H1 (cell line): ENCODE results near the gene RSKR. TPM values are rescaled to one million over a fixed set of nuclear protein-coding genes. Genes with fewer than 3 reads are reported as not detected.

Source experiments
- CTCF ChIA-PET: fragments of 300-600 bp; sonication (Branson Sonifier 250); formaldehyde crosslinking; loops from one replicate; lab custom pipeline; 2021; ENCODE audit not compliant: partially characterized antibody; lab: Charles Lee
- POLR2A ChIA-PET: fragments of 300-600 bp; sonication (Branson Sonifier 250); formaldehyde crosslinking; loops from one replicate; lab custom pipeline; 2021; ENCODE audit warnings: inconsistent platforms; ENCODE audit not compliant: partially characterized antibody; lab: Charles Lee
- DNase-seq, 2 experiments: peaks; one replicate each; pipeline versions ENCODE4 v3.0.0 to v3.0.0-alpha.2; 2010 to 2022; ENCODE audit warnings: low spot score in 2 of 2, low read depth in 1 of 2, mixed read lengths in 1 of 2
- FAIRE-seq: peaks from 2 replicates; lab custom pipeline; 2011; peaks lifted over from hg19 to GRCh38; lab: Jason Lieb, UNC
- H2AFZ ChIP-seq: 2 replicates; pipeline ENCODE4 v1.8.1; 2012; ENCODE audit warnings: low read length, inconsistent platforms
- H2AK5ac ChIP-seq: 2 replicates; pipeline ENCODE4 v1.6.1; 2013; ENCODE audit warnings: low read depth, low read length
- H2BK120ac ChIP-seq: replicated peaks from 2 replicates; pipeline ENCODE3; 2013; ENCODE audit warnings: low read depth, low read length, inconsistent platforms
- H2BK12ac ChIP-seq: 2 replicates; pipeline ENCODE4 v1.6.1; 2013; ENCODE audit warnings: low read depth, low read length
- H2BK15ac ChIP-seq: 2 replicates; pipeline ENCODE4 v1.6.1; 2013; ENCODE audit warnings: low read length
- H2BK20ac ChIP-seq: 2 replicates; pipeline ENCODE4 v1.6.1; 2013; ENCODE audit warnings: low read length
- H2BK5ac ChIP-seq: 2 replicates; pipeline ENCODE4 v1.6.1; 2013; ENCODE audit warnings: low read depth, low read length
- H3K14ac ChIP-seq: 2 replicates; pipeline ENCODE4 v1.6.1; 2013; ENCODE audit warnings: inconsistent platforms; ENCODE audit not compliant: insufficient read length
- H3K18ac ChIP-seq: 2 replicates; pipeline ENCODE4 v1.6.1; 2013; ENCODE audit warnings: low read length; ENCODE audit errors: extremely low read depth
- H3K23ac ChIP-seq: 2 replicates; pipeline ENCODE4 v1.6.1; 2013; ENCODE audit warnings: inconsistent platforms; ENCODE audit not compliant: insufficient read length
- H3K23me2 ChIP-seq: 2 replicates; pipeline ENCODE4 v1.6.1; 2013; ENCODE audit warnings: low read depth, low read length
- H3K27ac ChIP-seq: 2 replicates; pipeline ENCODE4 v1.6.1; 2011; ENCODE audit warnings: low read depth, low read length, inconsistent platforms
- H3K27me3 ChIP-seq, 4 experiments: replicated peaks in 1 of 4; 1 replicate in 1 of 4; 2 replicates in 3 of 4; pipeline versions ENCODE4 v1.6.1 to v1.8.1; 2011 to 2013; ENCODE audit warnings: low read length in 3 of 4, mild to moderate bottlenecking in 3 of 4, inconsistent platforms in 2 of 4, mixed read lengths in 2 of 4, moderate library complexity in 1 of 4; ENCODE audit not compliant: control insufficient read depth in 3 of 4, insufficient read depth in 3 of 4; ENCODE audit errors: extremely low read depth in 1 of 4
- H3K36me3 ChIP-seq, 4 experiments: 2 replicates each; pipeline versions ENCODE4 v1.6.1 to v1.8.1; 2011 to 2013; ENCODE audit warnings: mild to moderate bottlenecking in 4 of 4, low read length in 3 of 4, moderate library complexity in 2 of 4, control low read depth in 1 of 4, inconsistent platforms in 1 of 4; ENCODE audit not compliant: insufficient read depth in 4 of 4, control insufficient read depth in 2 of 4
- H3K4ac ChIP-seq: replicated peaks from 2 replicates; pipeline ENCODE3; 2013; ENCODE audit warnings: low read length, low read depth, mixed read lengths, inconsistent platforms; ENCODE audit not compliant: insufficient read length
- H3K4me1 ChIP-seq, 4 experiments: replicated peaks in 1 of 4; 1 replicate in 1 of 4; 2 replicates in 3 of 4; pipeline versions ENCODE4 v1.6.1 to v1.8.1; 2011 to 2013; ENCODE audit warnings: low read length in 3 of 4, inconsistent platforms in 2 of 4, mixed read lengths in 1 of 4; ENCODE audit not compliant: insufficient read depth in 4 of 4, control insufficient read depth in 3 of 4
- H3K4me2 ChIP-seq, 2 experiments: 2 replicates each; pipeline versions ENCODE4 v1.6.1 to v1.8.1; 2011 to 2013; ENCODE audit warnings: low read depth in 2 of 2, low read length in 2 of 2, control low read depth in 1 of 2, inconsistent platforms in 1 of 2, mild to moderate bottlenecking in 1 of 2; ENCODE audit not compliant: insufficient read depth in 1 of 2
- H3K4me3 ChIP-seq, 4 experiments: fragments of 200-600, 300-600 bp in 1 of 4; sonication (generic), shearing (Covaris generic), sonication (Bioruptor Twin) in 1 of 4; 2 replicates each; pipeline versions ENCODE4 v1.5.1 to v1.8.1; 2011 to 2016; ENCODE audit warnings: low read length in 4 of 4, low read depth in 3 of 4, control low read depth in 2 of 4, inconsistent platforms in 2 of 4, mild to moderate bottlenecking in 2 of 4, mixed read lengths in 1 of 4, moderate library complexity in 1 of 4; ENCODE audit not compliant: insufficient read depth in 2 of 4; ENCODE audit errors: extremely low read depth in 1 of 4
- H3K56ac ChIP-seq: replicated peaks from 2 replicates; pipeline ENCODE3; 2013; ENCODE audit warnings: low read depth, mild to moderate bottlenecking, mixed read lengths, low read length, inconsistent platforms; ENCODE audit not compliant: insufficient read length
- H3K79me1 ChIP-seq: 2 replicates; pipeline ENCODE4 v1.6.1; 2013; ENCODE audit warnings: low read depth, low read length, control low read depth
- H3K79me2 ChIP-seq, 2 experiments: 2 replicates each; pipeline versions ENCODE4 v1.6.1 to v1.8.1; 2012 to 2013; ENCODE audit warnings: low read length in 2 of 2, mild to moderate bottlenecking in 2 of 2, inconsistent platforms in 1 of 2; ENCODE audit not compliant: insufficient read depth in 2 of 2, control insufficient read depth in 1 of 2
- H3K9ac ChIP-seq, 4 experiments: replicated peaks in 1 of 4; 1 replicate in 1 of 4; 2 replicates in 3 of 4; pipeline versions ENCODE4 v1.6.1 to v1.8.1; 2011 to 2013; ENCODE audit warnings: low read depth in 3 of 4, low read length in 3 of 4, control low read depth in 2 of 4, mild to moderate bottlenecking in 2 of 4, moderate library complexity in 2 of 4, inconsistent platforms in 1 of 4; ENCODE audit errors: extremely low read depth in 1 of 4
- H3K9me3 ChIP-seq, 2 experiments: 2 replicates each; pipeline versions ENCODE4 v1.6.1 to v1.8.1; 2012 to 2013; ENCODE audit warnings: mild to moderate bottlenecking in 2 of 2, moderate library complexity in 2 of 2, control low read depth in 1 of 2, inconsistent platforms in 1 of 2, low read depth in 1 of 2, low read length in 1 of 2, mixed read lengths in 1 of 2; ENCODE audit not compliant: insufficient read depth in 2 of 2
- H4K20me1 ChIP-seq, 2 experiments: replicated peaks in 1 of 2; 2 replicates each; pipeline versions ENCODE3 to v1.8.1; 2011 to 2013; ENCODE audit warnings: inconsistent platforms in 2 of 2, low read length in 2 of 2, mild to moderate bottlenecking in 1 of 2; ENCODE audit not compliant: insufficient read depth in 2 of 2, control insufficient read depth in 1 of 2
- H4K5ac ChIP-seq: 2 replicates; pipeline ENCODE4 v1.6.1; 2013; ENCODE audit warnings: low read length, low read depth, mixed read lengths, inconsistent platforms; ENCODE audit not compliant: insufficient read length
- H4K8ac ChIP-seq: 2 replicates; pipeline ENCODE4 v1.8.0; 2013; ENCODE audit warnings: mild to moderate bottlenecking, moderate library complexity, low read length, inconsistent platforms; ENCODE audit not compliant: insufficient read depth; ENCODE audit errors: extremely low read depth
- H4K91ac ChIP-seq: replicated peaks from 2 replicates; pipeline ENCODE3; 2013; ENCODE audit warnings: low read length, mixed read lengths, inconsistent platforms; ENCODE audit not compliant: insufficient read length
- GTF2F1 ChIP-seq: IDR thresholded peaks from 2 replicates; pipeline ENCODE4 v1.6.1; 2012; ENCODE audit warnings: low read depth, low read length, improper control_type of control experiment, borderline replicate concordance
- HDAC2 ChIP-seq, 2 experiments: fragments of 300-600 bp in 1 of 2; sonication (generic) in 1 of 2; IDR thresholded peaks; 2 replicates each; pipeline ENCODE4 v1.6.1; 2011 to 2012; ENCODE audit warnings: low read depth in 2 of 2, low read length in 2 of 2, mild to moderate bottlenecking in 2 of 2, moderate library complexity in 2 of 2, borderline replicate concordance in 1 of 2, inconsistent platforms in 1 of 2
- HDAC6 ChIP-seq: IDR thresholded peaks from one replicate; pipeline ENCODE4 v1.7.1; 2012; ENCODE audit warnings: low read depth, mild to moderate bottlenecking, inconsistent platforms, low read length, moderate library complexity
- KDM4A ChIP-seq: IDR thresholded peaks from one replicate; pipeline ENCODE4 v1.7.1; 2012; ENCODE audit warnings: low read depth, mild to moderate bottlenecking, moderate library complexity, low read length, inconsistent platforms; ENCODE audit not compliant: severe bottlenecking
- SIX5 ChIP-seq: IDR thresholded peaks from 2 replicates; pipeline ENCODE4 v1.6.1; 2011; ENCODE audit warnings: mild to moderate bottlenecking, low read depth, low read length
- SUZ12 ChIP-seq: fragments of 200-600 bp; sonication (generic); IDR thresholded peaks from 2 replicates; pipeline ENCODE4 v1.6.1; 2012; ENCODE audit warnings: mild to moderate bottlenecking, inconsistent platforms, low read length, moderate library complexity, mixed read lengths
- TBP ChIP-seq: IDR thresholded peaks from 2 replicates; pipeline ENCODE4 v1.6.1; 2011; ENCODE audit warnings: low read depth, low read length, improper control_type of control experiment
- WGBS, 2 experiments: shearing (Covaris generic) in 1 of 2; methylation state at CpG; one replicate each; pipeline versions ENCODE4 v1.1.6 to v1.1.7; 2013 to 2015; ENCODE audit warnings: low lambda C conversion rate in 2 of 2, mixed read lengths in 2 of 2, inconsistent platforms in 1 of 2, low coverage in 1 of 2, missing lambda C conversion rate in 1 of 2; ENCODE audit not compliant: insufficient replicate concordance in 2 of 2, insufficient coverage in 1 of 2, insufficient read length in 1 of 2; ENCODE audit errors: extremely low coverage in 1 of 2, missing lambda C conversion rate in 1 of 2; 5-methylcytosine and 5-hydroxymethylcytosine counted together
- polyA plus RNA-seq, 7 experiments: library from polyadenylated mRNA; depleted of rRNA in 3 of 7; stranded (reverse) in 5 of 7; unstranded in 2 of 7; fragments of >200 nt in 5 of 7; fragments of 200-250 nt in 2 of 7; gene quantifications; 1 replicate in 5 of 7; 2 replicates in 1 of 7; 4 replicates in 1 of 7; pipeline versions ENCODE4 v1.2.1 to v1.2.3, GENCODE V29; 2011 to 2013; ENCODE audit warnings: missing spikeins in 2 of 7, mixed read lengths in 2 of 7
- total RNA-seq: library from RNA; stranded (reverse); fragmentation: NEBNext Ultra II Directional; extraction: Animal tissue kit (Norgen Biotek cat#: 25700); gene quantifications from 2 replicates; pipeline ENCODE4 v1.2.1, GENCODE V29; 2021
- TF ChIP-seq, protein P1 (sequence below), 3 experiments: IDR thresholded peaks; 1 replicate in 2 of 3; 2 replicates in 1 of 3; pipeline versions ENCODE4 v1.5.1 to v1.6.1; 2011; ENCODE audit warnings: low read length in 3 of 3, mild to moderate bottlenecking in 3 of 3, inconsistent platforms in 2 of 3, low read depth in 1 of 3, moderate library complexity in 1 of 3; ENCODE audit not compliant: insufficient read depth in 1 of 3; ENCODE audit errors: control extremely low read depth in 1 of 3

RSKR gene
- total and polyA plus RNA-seq, 2 of the 8 experiments (the other 6 are each of a cell fraction or from before 2014, with no cell fraction given): 24.1 to 28.5 TPM

DNA sequence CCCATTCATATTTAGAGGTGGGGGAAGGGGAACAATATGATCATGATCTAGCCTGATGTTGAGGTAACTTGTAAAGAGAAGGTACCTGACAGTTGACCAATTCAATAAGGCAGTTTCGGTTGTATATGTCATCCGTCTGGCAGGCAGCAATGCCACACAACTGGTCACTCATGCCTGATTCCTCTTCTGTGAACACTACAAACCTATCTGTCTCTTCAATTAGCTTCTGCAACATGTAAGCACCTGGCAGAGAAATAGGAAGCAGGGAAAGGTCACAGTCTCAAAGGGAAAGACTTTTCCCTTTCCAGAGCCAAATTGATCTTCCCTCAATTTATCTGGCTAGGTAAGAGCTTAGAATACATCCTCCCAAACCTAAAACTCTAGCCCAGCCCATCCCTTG, 10.2 kb upstream of the RSKR start:
- Histone ChIP-seq H2AK5ac (no peak overlapping the region), H3K79me1 (peaks cover 2% of the 10 kb centered on the region; the same call in 1 of the 2 replicates), H3K27ac (no peak overlapping the region), H2BK5ac (no peak overlapping the region), H4K20me1 (peaks cover 2 to 9% of the 10 kb centered on the region in 2 experiments), H4K5ac (no peak overlapping the region), H3K9ac (no peak overlapping the region), H3K4ac (no peak overlapping the region), H3K4me2 (no peak overlapping the region), H2BK20ac (no peak overlapping the region), H3K14ac (no peak overlapping the region), H2AFZ (no peak overlapping the region), H2BK12ac (no peak overlapping the region), H3K23me2 (peaks cover 2% of the 10 kb centered on the region; the same call in 1 of the 2 replicates), H3K9me3 (no peaks in the 10 kb centered on the region), H4K8ac (no peak overlapping the region), H3K23ac (no peak overlapping the region), H3K18ac (no peak overlapping the region), H3K79me2 (no peaks in the 10 kb centered on the region), H2BK15ac (no peak overlapping the region), H2BK120ac (no peak overlapping the region), H3K27me3 (no peaks in the 10 kb centered on the region), H3K56ac (no peak overlapping the region), H3K4me3 (no peak overlapping the region), H3K4me1 (no peaks in the 10 kb centered on the region), H4K91ac (no peak overlapping the region), H3K36me3 (peaks cover 46 to 80% (median 59%) of the 10 kb centered on the region in 4 experiments)
- ChIA-PET POLR2A (interaction anchor here (1.1 to 14.8 kb wide), 8 partner anchors 8 to 82 kb away, joined by 3 to 163 read pairs (median 4); partner anchors contain the start of genes SDF2, SPAG5 and SUPT6H), CTCF (interaction anchor here (1.4 to 3.6 kb wide), 3 partner anchors 8 to 12 kb away, joined by 3 to 21 read pairs (median 4); partner anchors contain the start of gene RSKR)
- FAIRE-seq (no peak), DNase-seq (no peak)
- 95% methylated on average over 2 of the region's 2 CpGs; no CpG with 5 or more reads in 1 of the 2 experiments for whole genome bisulfite sequencing, 2 experiments
- TF ChIP-seq SUZ12: no peak
- no peak for TF ChIP-seq HDAC2 (IDR thresholded peaks at IDR 0.05; ENCODE audit: borderline replicate concordance in 1 of 2, low read depth in 2 of 2, low read length in 2 of 2)
- TF ChIP-seq SIX5: no peak
- no peak for TF ChIP-seq HDAC6
- TF ChIP-seq KDM4A: no peak
- TF ChIP-seq GTF2F1: no peak
- no peak for TF ChIP-seq TBP
- TF ChIP-seq, protein P1, sequence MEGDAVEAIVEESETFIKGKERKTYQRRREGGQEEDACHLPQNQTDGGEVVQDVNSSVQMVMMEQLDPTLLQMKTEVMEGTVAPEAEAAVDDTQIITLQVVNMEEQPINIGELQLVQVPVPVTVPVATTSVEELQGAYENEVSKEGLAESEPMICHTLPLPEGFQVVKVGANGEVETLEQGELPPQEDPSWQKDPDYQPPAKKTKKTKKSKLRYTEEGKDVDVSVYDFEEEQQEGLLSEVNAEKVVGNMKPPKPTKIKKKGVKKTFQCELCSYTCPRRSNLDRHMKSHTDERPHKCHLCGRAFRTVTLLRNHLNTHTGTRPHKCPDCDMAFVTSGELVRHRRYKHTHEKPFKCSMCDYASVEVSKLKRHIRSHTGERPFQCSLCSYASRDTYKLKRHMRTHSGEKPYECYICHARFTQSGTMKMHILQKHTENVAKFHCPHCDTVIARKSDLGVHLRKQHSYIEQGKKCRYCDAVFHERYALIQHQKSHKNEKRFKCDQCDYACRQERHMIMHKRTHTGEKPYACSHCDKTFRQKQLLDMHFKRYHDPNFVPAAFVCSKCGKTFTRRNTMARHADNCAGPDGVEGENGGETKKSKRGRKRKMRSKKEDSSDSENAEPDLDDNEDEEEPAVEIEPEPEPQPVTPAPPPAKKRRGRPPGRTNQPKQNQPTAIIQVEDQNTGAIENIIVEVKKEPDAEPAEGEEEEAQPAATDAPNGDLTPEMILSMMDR (IDR thresholded peaks at IDR 0.05; ENCODE audit: control extremely low read depth in 1 of 3, insufficient read depth in 1 of 3, low read depth in 1 of 3, low read length in 3 of 3): no peak
